Chondrocyte (in vitro differentiated cells): ENCODE data around the gene FRMD6. TPM values are rescaled to one million over a fixed set of nuclear protein-coding genes. Genes with fewer than 3 reads are reported as not detected.

ENCODE experiments used
- DNase-seq: peaks from one replicate; pipeline ENCODE4 v3.0.0; 2021; ENCODE audit warnings: mixed read lengths, low spot score
- H3K27ac Mint-ChIP-seq: one replicate; pipeline ENCODE4 v1.8.0; 2021; ENCODE audit warnings: mild to moderate bottlenecking, moderate library complexity, mixed read lengths; ENCODE audit not compliant: unreplicated experiment
- H3K27me3 Mint-ChIP-seq: 2 replicates; pipeline ENCODE4 v1.8.0; 2021; ENCODE audit warnings: low read depth, mixed read lengths
- H3K36me3 Mint-ChIP-seq: 2 replicates; pipeline ENCODE4 v1.8.0; 2021; ENCODE audit warnings: low read depth, mixed read lengths
- H3K4me1 Mint-ChIP-seq: 2 replicates; pipeline ENCODE4 v1.8.0; 2021; ENCODE audit warnings: low read depth, mild to moderate bottlenecking, mixed read lengths
- H3K4me3 Mint-ChIP-seq: one replicate; pipeline ENCODE4 v1.8.0; 2021; ENCODE audit warnings: mild to moderate bottlenecking, moderate library complexity, mixed read lengths; ENCODE audit not compliant: unreplicated experiment
- H3K9me3 Mint-ChIP-seq: 2 replicates; pipeline ENCODE4 v1.8.0; 2021; ENCODE audit warnings: low read depth, mixed read lengths
- total RNA-seq: library from RNA; stranded (reverse); gene quantifications from 3 replicates; pipeline ENCODE4 v1.2.1, GENCODE V29; 2021
- TF ChIP-seq, protein P1 (sequence below): fragments of 200-600 bp; sonication (generic); IDR thresholded peaks from 2 replicates; pipeline ENCODE4 v1.5.0; 2021; ENCODE audit warnings: antibody characterized with exemption, mild to moderate bottlenecking, moderate library complexity

FRMD6 gene
- total RNA-seq, 1 donor from 2014 or later = 135 TPM

DNA sequence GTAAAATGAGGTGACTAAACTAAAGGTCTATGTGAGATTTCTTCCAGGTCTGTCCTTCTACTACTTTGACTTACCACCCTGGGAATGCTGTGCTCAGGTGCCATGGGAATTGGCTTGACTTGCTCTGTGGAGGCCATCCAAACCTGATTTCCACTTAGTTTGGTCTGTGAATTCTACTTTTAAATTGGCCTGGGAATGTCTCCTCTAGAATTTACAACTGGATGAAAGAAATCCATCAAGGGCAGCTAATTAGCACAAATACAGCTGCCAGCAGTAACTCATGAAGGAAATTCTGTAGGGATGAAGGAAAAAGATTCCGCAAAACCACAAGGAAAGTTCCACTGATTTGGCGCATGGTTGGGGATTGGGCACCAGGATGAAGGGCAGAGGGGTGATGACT is 31.7 kb upstream of the FRMD6 start:
- H3K4me1 Mint-ChIP-seq = peaks cover 25% of the 10 kb centered on the region
- no peaks in the 10 kb centered on the region for H3K27me3 Mint-ChIP-seq
- no peak for DNase-seq
- TF ChIP-seq, protein P1, sequence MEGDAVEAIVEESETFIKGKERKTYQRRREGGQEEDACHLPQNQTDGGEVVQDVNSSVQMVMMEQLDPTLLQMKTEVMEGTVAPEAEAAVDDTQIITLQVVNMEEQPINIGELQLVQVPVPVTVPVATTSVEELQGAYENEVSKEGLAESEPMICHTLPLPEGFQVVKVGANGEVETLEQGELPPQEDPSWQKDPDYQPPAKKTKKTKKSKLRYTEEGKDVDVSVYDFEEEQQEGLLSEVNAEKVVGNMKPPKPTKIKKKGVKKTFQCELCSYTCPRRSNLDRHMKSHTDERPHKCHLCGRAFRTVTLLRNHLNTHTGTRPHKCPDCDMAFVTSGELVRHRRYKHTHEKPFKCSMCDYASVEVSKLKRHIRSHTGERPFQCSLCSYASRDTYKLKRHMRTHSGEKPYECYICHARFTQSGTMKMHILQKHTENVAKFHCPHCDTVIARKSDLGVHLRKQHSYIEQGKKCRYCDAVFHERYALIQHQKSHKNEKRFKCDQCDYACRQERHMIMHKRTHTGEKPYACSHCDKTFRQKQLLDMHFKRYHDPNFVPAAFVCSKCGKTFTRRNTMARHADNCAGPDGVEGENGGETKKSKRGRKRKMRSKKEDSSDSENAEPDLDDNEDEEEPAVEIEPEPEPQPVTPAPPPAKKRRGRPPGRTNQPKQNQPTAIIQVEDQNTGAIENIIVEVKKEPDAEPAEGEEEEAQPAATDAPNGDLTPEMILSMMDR = no peak
- H3K9me3 Mint-ChIP-seq = peaks cover 3% of the 10 kb centered on the region
- H3K36me3 Mint-ChIP-seq = no peaks in the 10 kb centered on the region
- H3K4me3 Mint-ChIP-seq = no peak overlapping the region
- no peak overlapping the region for H3K27ac Mint-ChIP-seq

DNA sequence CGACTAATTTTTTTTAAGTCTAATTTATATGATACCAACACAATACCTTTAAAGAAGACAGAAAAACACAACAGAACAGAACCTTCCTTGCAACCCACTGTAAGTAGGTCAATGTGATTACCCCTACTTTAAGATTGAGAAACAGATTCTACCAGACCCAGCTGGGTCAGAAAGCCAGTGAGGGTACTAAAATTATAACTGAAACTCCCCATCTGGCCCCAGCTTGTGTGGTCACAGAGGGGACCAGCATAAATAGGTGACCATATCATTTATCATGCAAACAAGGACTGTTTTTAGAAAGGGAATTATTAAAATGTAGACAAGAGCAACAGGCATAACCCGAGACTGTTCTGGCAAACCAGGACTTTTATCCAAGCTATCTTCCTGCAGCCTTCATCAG is 30.1 kb upstream of the FRMD6 start:
- no peaks in the 10 kb centered on the region for H3K36me3 Mint-ChIP-seq
- TF ChIP-seq, protein P1 = no peak
- DNase-seq = no peak
- H3K4me3 Mint-ChIP-seq = no peak overlapping the region
- H3K4me1 Mint-ChIP-seq = peaks cover 20% of the 10 kb centered on the region
- peaks cover 3% of the 10 kb centered on the region for H3K9me3 Mint-ChIP-seq
- no peak overlapping the region for H3K27ac Mint-ChIP-seq
- no peaks in the 10 kb centered on the region for H3K27me3 Mint-ChIP-seq

DNA sequence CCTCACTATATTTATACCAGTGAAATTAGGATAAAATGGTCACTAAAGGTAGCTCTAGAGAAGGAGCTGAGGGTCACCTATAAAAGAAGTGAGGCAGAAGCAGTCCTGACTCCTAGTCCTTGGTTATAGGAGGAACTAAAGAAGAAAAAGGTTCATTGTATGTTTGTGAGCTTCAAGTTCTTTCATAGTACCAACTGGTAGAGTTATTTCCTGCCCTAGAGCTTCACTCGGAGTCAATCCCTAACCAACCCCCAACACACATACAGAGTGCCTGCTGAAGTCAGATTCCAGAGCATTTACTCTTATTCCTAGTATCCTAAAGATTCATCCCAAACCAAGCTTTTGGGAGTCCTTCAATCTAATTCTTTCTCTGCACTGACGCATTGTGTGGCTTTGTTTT is 29.3 kb upstream of the FRMD6 start:
- Mint-ChIP-seq H3K27ac (no peak overlapping the region), H3K4me3 (no peak overlapping the region), H3K4me1 (peaks cover 20% of the 10 kb centered on the region), H3K27me3 (no peaks in the 10 kb centered on the region), H3K36me3 (no peaks in the 10 kb centered on the region), H3K9me3 (peaks cover 3% of the 10 kb centered on the region)
- TF ChIP-seq, protein P1 = no peak
- DNase-seq = no peak

DNA sequence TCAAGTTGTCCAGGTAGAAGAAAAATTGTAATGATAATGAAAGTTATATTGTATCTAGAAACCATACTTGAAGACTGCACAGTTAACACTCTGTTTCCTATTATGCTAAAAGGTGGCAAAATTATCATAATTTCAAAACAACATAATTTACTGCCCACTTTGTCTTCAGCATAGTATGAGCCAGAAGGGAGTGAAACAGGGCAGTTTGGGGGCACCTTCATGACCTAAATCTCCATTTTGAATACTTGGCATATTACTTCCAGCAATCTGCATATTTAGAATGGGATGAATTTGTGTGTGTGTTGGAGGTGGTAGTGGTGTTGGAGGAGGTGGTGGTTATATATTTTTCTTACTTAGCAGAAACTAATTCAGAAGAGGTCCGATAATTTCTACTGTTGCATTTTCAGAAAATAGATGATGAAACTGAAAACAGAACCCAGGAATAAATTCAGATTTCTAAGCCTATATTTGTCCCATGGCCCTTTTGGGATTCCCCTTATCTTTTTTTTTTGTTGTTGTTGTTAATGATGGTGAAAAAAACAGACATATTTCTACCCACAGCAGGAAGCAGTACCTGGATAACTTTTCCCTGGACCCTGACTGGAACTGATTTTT is 26.6 kb upstream of the FRMD6 start:
- H3K9me3 Mint-ChIP-seq = peaks cover 3% of the 10 kb centered on the region
- no peak overlapping the region for H3K4me3 Mint-ChIP-seq
- TF ChIP-seq, protein P1 = no peak
- no peaks in the 10 kb centered on the region for H3K27me3 Mint-ChIP-seq
- no peak overlapping the region for H3K27ac Mint-ChIP-seq
- no peaks in the 10 kb centered on the region for H3K36me3 Mint-ChIP-seq
- DNase-seq = no peak
- H3K4me1 Mint-ChIP-seq = peaks cover 16% of the 10 kb centered on the region

DNA sequence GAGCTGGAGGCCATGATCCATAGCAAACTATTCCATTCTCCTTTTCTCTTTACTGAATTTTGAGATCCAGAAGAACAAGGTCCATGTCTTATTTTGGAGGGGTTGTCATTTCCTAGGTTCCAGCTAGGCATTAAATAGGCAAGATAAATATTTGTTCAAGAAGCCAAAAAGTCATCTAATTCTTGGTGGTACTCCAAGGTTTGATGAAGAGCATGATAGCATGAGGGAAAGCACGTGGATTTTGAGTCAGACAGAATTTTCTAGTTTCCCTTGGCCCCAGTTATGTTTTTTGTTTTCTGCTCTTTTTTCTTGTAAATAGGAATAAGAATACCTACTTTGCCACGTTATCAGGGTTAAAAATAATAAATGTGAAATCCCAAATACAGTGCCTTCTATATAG is 25.5 kb upstream of the FRMD6 start:
- Mint-ChIP-seq H3K4me1 (peaks cover 16% of the 10 kb centered on the region), H3K9me3 (peaks cover 3% of the 10 kb centered on the region), H3K36me3 (no peaks in the 10 kb centered on the region), H3K27me3 (no peaks in the 10 kb centered on the region), H3K4me3 (no peak overlapping the region), H3K27ac (no peak overlapping the region)
- TF ChIP-seq, protein P1 = no peak
- DNase-seq = no peak
